Brain microvascular endothelial cell (primary cell): ENCODE results near the gene DNAJC27.

Experiments used
- DNase-seq: peaks from one replicate; pipeline ENCODE4 v3.0.0-alpha.2; 2020
- H3K27ac ChIP-seq: fragments of 250-450 bp; sonication (Bioruptor Pico); 2 replicates; pipeline ENCODE4 v1.5.1; 2020; ENCODE audit warnings: mild to moderate bottlenecking, moderate library complexity
- H3K27me3 ChIP-seq: fragments of 250-450 bp; sonication (Bioruptor Pico); replicated peaks from 2 replicates; pipeline ENCODE4 v1.5.1; 2020; ENCODE audit warnings: mild to moderate bottlenecking
- H3K36me3 ChIP-seq: fragments of 250-450 bp; sonication (Bioruptor Pico); replicated peaks from 2 replicates; pipeline ENCODE4 v1.5.1; 2020; ENCODE audit warnings: mild to moderate bottlenecking
- H3K4me3 ChIP-seq: 2 replicates; pipeline ENCODE4 v1.5.1; 2011; ENCODE audit warnings: low read depth, mild to moderate bottlenecking, control low read depth, low read length, moderate library complexity
- in situ Hi-C: cut with HindIII; loops from 2 replicates; pipeline ENCODE4 v1.10.0; 2017; ENCODE audit warnings: low sequenced_read_pairs, low pct_ligation_motif_present
- TF ChIP-seq, protein P1 (sequence below): IDR thresholded peaks from 2 replicates; pipeline ENCODE4 v1.5.1; 2011; ENCODE audit warnings: low read depth, mild to moderate bottlenecking, moderate library complexity, low read length, control low read depth, inconsistent platforms; ENCODE audit errors: missing control alignments

DNAJC27 gene

DNA sequence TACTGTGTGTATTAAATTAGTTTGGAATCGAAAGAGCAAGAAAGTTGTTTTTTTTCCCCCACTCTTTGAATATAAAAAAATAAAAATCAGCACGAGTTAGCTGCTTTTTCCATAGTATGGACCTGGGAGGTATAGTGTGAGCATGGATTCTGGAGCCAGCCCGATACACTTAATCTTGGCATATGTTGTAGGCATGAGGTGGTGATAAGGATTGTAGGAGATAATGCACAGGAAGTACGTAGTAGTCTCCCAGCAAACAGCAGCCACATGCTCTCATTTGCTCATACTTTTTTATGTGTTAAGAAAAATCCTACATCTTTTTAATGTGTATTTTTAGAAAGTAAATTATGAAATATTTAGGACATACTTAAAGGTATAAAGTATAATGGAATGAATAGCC lies 2.1 kb upstream of the DNAJC27 start:
- Histone ChIP-seq H3K4me3 (no peak overlapping the region), H3K27me3 (no peaks in the 10 kb centered on the region), H3K27ac (no peak overlapping the region), H3K36me3 (no peaks in the 10 kb centered on the region)
- no peak for DNase-seq
- in situ Hi-C loops: no loop called here
- TF ChIP-seq, protein P1, sequence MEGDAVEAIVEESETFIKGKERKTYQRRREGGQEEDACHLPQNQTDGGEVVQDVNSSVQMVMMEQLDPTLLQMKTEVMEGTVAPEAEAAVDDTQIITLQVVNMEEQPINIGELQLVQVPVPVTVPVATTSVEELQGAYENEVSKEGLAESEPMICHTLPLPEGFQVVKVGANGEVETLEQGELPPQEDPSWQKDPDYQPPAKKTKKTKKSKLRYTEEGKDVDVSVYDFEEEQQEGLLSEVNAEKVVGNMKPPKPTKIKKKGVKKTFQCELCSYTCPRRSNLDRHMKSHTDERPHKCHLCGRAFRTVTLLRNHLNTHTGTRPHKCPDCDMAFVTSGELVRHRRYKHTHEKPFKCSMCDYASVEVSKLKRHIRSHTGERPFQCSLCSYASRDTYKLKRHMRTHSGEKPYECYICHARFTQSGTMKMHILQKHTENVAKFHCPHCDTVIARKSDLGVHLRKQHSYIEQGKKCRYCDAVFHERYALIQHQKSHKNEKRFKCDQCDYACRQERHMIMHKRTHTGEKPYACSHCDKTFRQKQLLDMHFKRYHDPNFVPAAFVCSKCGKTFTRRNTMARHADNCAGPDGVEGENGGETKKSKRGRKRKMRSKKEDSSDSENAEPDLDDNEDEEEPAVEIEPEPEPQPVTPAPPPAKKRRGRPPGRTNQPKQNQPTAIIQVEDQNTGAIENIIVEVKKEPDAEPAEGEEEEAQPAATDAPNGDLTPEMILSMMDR: no peak

DNA sequence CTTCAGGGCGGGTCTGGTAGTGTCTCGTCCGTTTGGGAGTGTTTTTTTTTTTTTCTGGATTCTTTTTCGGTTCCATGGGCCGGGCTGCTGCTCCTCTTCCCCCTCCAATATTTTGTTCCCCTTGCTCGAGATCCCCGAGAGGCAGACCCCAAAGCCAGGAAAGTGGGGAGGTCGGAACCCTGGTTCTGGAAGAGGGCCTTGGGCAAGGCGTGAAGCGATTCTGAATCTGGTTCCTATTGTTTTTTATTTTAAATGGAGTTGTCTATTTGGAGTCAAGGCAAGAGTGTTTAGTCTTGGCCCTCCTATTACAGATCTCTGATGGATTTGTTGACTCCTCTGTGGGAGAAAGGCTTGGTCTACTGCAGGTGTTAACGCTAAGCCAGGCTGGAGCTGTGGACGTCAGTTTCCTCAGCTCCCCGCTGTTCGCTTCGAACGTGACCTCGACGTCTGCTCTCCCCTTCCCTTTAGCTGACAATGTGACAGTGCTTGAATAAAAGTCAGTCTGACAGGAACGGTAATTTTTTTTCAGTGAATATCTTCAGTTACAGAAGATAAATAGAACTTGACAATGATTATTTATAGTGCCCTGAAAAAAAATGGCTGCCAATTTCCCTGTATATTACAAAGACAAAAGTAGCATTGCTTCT lies 683 bp upstream of the DNAJC27 start:
- Histone ChIP-seq H3K36me3 (no peaks in the 10 kb centered on the region), H3K4me3 (peak overlapping the region; percentile 91), H3K27ac (peak overlapping the region; percentile 97), H3K27me3 (no peaks in the 10 kb centered on the region)
- TF ChIP-seq, protein P1: no peak
- DNase-seq: peak; percentile 30
- in situ Hi-C loops: no loop called here

DNA sequence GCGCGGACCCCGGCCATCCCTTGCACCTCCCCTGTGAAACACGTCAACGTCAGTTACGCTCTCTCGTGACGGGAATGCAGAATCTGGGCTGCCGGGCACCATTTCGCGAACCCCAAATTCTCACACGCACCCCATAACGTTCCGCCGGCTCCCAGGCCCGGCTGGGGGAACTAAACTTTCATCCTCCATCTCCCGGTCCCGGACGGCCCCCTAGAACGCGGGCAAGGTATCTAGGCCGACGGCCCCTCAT lies 544 bp downstream of the DNAJC27 start:
- Histone ChIP-seq H3K4me3 (peak overlapping the region; percentile 91), H3K36me3 (no peaks in the 10 kb centered on the region), H3K27me3 (no peaks in the 10 kb centered on the region), H3K27ac (peak overlapping the region; percentile 97)
- TF ChIP-seq, protein P1: no peak
- no peak for DNase-seq
- in situ Hi-C loops: no loop called here

DNA sequence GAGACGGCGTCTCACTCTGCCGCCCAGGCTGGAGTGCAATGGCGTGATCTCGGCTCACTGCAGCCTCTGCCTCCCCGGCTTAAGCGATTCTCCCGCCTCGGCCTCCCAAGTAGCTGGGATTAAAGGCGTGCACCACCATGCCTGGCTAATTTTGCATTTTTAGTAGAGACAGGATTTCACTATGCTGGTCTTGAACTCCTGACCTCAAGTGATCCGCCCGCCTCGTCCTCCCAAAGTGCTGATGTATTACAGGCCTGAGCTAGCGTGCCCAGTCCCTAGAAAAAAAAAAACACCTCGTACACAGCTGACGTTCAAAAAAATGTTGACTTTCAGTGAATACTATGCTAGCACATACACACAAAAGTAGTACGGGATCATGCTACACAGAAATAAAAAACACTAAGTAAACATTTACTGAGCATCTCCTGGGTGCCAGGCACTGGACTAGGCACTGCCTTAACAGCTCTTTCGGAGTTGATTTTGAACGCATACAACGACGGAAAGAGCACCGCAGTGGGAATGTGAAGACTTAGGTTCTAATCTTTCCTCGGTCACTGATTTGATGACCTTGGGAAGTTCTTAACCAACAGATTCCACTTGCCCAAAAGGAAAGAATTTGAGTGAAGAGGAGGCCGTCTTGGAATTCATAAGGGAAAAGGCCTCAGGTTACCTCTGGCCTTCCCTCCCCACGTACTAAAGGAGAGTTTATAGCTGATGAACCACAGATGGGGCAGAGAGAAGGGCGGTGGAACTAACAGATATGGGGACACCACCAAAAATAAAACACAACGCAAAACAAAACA lies 1.1 kb downstream of the DNAJC27 start:
- no peaks in the 10 kb centered on the region for H3K27me3 ChIP-seq
- peak overlapping the region; percentile 91 for H3K4me3 ChIP-seq
- in situ Hi-C loops: no loop called here
- peak; percentile 12 for DNase-seq
- peaks cover 3% of the 10 kb centered on the region for H3K36me3 ChIP-seq
- peak overlapping the region; percentile 97 for H3K27ac ChIP-seq
- TF ChIP-seq, protein P1: no peak

- in situ Hi-C loops: no loop called here
- H3K27me3 ChIP-seq: no peaks in the 10 kb centered on the region
- TF ChIP-seq, protein P1: no peak
- DNase-seq: no peak
- peaks cover 3% of the 10 kb centered on the region for H3K36me3 ChIP-seq
- no peak overlapping the region for H3K27ac ChIP-seq
- no peak overlapping the region for H3K4me3 ChIP-seq
Observed at GRCh38 chr2:24969784-24970183, 2.0 kb downstream of the DNAJC27 start.

GRCh38 chr2:24961903-24962302 lies 9.9 kb downstream of the DNAJC27 start:
- no peak for DNase-seq
- no peak overlapping the region for H3K4me3 ChIP-seq
- TF ChIP-seq, protein P1: no peak
- H3K27me3 ChIP-seq: no peaks in the 10 kb centered on the region
- H3K27ac ChIP-seq: no peak overlapping the region
- H3K36me3 ChIP-seq: peaks cover 3% of the 10 kb centered on the region
- in situ Hi-C loops: no loop called here
